Embryonic facial prominence (tissue), 1 donor: ENCODE results near the gene TMEM131L.

Experiments
- DNase-seq: peaks from one replicate; pipeline ENCODE4 v3.0.0-alpha.2; 2016; ENCODE audit errors: extremely low spot score

The TMEM131L gene

DNA sequence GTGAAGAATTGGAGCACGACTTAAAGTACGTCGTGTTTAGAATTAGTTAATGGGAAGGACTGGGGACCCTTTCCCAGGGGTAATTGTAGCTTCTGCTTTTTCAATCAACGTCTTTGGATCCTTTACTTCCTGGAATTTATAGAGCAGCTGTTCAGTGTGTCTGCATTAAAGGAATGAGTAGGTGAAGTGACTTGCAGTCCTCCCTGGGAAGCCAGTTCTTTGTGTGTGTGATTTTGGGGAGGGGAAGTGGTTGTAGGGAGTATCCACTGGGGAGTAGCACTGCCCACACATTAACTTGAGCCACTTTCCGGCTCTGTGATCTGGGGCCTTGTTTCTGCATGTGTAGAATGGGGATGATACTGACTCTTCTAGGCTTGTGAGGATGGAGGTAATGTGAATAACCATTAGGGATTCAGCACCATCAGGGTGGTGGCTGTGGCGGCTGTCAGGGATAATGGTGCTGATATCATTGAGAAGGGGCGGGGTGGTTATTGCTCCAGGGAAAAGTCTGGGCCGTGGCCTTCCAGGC is 54.7 kb downstream of the TMEM131L start:
- DNase-seq: no peak

DNA sequence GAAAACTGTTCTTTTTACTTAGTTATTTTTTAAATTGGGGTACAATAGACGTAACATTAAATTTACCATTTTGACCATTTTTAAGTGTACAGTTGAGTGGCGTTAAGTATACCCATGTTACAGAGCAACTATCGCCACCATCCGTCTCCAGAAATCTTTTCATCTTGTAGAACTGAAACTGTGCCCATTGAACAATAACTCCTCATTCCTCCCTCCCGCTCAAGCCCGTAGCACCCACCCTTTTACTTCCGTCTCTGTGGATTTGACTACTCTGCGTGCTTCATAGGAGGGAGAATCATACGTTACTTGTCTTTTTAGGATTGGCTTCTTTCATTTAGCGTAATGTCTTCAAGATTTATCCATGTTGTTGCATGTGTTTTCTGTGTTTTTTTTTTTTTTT is 55.3 kb downstream of the TMEM131L start:
- no peak for DNase-seq

DNA sequence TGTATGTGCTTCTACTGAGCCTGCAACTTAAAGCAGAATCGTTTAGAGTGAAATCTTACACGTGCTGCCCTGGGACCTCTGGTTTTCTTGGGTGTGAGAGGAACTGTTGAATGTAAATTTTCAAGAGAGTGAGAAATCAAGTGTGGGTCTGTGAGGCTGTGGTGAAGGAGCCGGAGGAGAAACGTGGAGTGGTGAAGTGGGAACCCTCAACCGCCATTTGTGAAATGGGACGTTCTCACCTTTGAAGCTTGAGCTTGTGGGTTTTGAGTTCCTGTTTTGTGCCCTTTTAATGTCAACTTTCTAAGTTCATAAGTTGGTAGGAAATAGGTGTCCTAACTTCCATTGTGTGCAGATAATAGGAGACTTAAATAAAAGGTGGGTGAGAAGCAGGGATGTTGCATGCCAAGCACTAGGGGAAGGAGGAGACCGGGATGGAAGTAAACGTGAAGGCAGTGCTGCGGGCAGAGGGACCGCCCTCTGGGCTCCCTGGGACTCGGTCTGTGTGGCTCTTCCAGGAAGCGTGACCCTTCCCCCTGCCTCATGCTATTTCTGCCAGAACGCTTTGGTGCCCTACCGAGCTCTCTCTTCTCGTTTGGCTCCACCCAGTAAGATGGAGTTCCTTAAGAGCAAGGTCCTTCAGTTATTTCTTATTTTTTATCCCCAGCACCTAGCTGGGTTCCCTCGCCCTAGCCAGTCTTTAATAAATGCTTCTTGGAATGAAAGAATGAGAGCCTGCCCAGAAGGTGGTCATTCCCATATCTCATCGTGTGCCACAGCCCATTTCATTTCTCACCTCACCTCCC is 56.0 kb downstream of the TMEM131L start:
- no peak for DNase-seq

DNA sequence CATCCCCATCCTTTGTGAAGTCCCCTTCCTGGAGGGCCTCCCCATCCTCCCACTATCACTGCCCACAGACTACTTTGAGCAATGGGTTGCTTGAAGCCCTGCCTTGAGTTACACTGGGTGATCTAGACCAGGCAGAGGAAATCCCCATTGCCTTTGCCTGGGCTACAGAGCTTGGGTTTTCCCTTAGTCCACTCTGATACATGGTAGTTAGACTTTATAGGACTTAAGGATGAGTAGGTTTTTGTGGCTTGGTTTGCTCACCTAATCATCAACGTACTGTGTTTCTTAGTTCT is 56.6 kb downstream of the TMEM131L start:
- DNase-seq: no peak

GRCh38 chr4:153523164-153523796 is 57.1 kb downstream of the TMEM131L start:
- peak; percentile 31 for DNase-seq

DNA sequence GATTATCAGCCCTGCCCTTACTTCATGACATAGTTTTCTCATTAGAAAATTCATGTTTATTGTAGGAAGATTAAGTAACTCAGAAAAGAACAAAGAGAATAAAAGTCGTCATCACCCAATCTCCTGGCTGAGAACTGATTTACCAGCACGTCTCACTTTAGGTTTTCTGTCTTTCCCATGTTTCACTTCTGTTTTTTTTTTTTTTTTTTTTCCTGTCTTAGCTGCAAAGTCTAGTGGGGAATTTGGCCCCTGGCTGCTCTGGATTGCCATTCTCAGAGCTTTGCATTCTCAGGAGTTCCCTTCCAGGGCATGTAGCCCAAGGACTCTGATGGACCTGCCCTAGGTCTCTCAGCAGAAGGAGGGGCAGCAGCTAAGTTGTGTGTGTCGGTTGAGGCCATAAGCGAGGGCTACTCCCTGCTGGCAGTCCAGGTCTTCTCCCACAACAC is 57.8 kb downstream of the TMEM131L start:
- DNase-seq: no peak

GRCh38 chr4:153524682-153525081 is 58.5 kb downstream of the TMEM131L start:
- DNase-seq: no peak

- no peak for DNase-seq
These were observed 61.5 kb downstream of the TMEM131L start for GRCh38 chr4:153527690-153528089.

GRCh38 chr4:153528705-153529485 is 62.7 kb downstream of the TMEM131L start:
- no peak for DNase-seq

DNA sequence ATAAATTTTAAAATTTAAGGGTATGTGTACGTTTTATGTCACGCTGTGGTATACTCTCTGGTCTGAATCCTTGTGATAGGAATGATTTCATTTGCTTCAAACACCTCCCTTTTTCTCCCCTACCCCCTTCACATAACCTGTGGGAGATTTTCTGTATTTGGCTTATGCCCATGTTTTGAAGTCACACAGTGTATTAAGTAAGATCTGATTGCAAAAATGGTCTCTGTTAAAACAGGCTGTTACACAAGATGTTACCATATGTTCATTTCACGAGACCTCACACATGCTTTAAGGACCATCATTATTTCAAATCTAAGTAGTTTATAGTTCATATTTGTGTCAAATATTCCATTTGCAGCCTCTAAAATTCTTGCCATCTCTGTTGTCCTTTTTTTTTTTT is 63.5 kb downstream of the TMEM131L start:
- DNase-seq: no peak

- DNase-seq: no peak
These were observed 64.3 kb downstream of the TMEM131L start for GRCh38 chr4:153530284-153530999.

DNA sequence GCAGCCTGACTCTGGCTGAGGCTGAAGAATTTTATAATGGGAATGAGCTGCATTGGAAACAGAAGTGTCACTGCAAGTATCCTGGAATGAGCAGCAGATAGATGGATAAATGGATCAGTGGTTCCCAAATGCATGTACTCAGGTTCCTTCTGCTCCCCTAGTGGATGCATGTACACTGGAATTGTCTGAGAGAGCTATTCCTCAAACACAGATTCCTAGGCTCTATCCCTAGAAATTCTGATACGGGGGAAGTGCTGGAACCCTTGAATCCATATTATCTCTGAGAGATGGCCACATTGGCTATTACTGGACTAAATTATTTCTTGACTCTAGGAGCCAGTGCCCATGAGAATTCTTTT is 64.8 kb downstream of the TMEM131L start:
- DNase-seq: no peak

GRCh38 chr4:153531976-153532626 is 65.9 kb downstream of the TMEM131L start:
- no peak for DNase-seq

DNA sequence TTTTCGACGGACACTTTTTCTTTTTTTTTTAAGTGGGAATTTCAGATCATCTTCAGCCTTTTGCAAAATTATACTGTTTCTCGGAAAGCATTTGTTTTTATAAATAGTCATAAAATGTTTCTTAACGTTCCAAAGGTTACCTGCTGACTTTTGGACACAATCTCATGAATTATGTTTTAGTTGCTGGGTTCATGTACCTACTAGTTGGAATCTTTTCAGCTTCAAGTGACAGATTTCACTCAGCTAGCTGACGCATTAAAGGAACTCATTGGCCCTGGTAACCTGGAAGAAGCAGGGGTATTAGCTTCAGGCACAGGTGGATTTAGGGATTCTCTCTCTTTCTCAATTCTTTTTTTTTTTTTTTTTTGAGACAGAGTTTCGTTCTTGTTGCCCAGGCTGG is 66.5 kb downstream of the TMEM131L start:
- no peak for DNase-seq

GRCh38 chr4:153533387-153533786 is 67.2 kb downstream of the TMEM131L start:
- DNase-seq: no peak

GRCh38 chr4:153534792-153535629 is 68.9 kb downstream of the TMEM131L start:
- no peak for DNase-seq

DNA sequence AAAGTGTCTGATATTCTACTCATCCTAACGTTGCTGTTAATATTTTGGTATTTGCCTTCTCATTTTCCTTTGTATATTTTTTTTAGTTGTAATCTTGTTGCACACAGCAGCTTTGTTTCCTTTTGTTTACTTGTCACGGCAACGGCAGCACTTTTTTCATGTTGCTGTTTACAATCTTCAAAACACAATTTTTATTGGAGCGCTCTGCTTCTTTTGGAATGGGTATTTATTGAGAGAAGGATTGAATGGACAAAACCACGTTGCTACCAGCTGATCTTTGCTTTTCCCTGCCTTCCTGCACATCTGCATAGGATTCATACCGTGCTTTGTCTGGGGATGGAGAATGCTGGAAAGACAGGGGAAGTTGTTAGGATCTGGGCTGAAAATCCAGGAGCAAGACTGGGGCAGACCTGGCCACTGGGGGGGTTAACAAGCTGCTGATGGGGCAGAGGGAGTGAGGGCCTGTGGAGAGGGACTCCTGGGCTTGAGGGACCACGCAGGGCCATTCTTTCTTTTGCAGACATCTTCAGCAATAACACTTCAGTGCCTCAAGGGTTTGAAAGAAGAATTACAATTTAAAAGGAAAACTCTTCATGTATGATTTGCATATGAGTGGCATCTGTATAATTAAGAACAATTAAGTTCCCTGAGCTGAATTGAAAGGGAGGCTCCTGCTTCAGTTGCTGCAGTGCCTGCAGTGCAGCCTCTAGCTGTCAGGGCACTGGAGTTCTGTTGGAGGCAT is 69.8 kb downstream of the TMEM131L start:
- DNase-seq: no peak

- DNase-seq: no peak
These were observed 71.4 kb downstream of the TMEM131L start for GRCh38 chr4:153537493-153537960.

DNA sequence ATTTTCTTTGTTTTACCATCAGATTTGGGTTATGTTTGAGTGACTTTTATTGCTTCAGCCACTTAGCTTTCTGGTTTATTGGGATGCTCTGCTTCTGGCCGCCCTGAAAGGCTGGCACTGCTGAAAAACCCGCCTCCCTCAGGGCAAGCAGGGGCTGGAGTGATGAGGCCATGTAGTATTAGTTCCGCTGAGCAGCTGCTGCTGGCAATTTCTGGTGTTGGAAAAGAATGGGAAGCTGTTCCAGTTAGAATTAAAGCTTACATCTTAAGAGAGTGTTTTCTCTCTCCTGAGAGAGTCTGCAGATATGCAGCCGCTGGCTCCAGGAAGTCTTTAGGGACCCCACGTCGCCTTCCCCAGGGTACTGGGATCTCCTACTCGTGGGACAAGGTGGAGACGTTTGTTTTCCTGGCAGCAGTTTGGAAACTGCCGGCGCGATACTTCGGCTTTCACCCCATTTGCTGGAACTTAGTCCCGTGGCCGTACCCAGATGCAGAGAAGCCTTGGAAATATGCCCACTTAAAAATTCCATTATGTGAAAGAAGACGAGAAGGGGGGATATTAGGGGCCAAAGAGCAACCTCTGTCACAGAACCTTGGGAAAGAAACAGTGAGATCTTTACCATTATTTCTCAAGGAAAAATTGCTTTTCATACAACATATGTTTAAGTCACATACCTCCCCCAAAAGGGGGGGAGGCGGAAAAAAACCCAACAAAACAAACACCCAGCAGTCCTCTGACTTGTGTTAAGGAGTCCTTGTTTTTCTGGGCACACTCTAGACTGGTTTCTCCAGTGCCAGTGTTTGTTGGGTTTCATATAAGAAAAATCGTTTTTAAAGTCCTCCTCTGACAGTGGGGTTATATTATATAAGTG is 72.6 kb downstream of the TMEM131L start:
- DNase-seq: no peak
